ENCODE data around the gene ALDH3B2. TPM values are rescaled to one million over a fixed set of nuclear protein-coding genes. Genes with fewer than 3 reads are reported as not detected.
"Not testable (repeated sequence)": the region's sequence is repeated elsewhere in the genome, so short reads cannot be mapped to it uniquely, and the experiment has no call there.

The ALDH3B2 gene
- total RNA-seq, 2 experiments from 2014 or later: 1.5 to 8.0 TPM

DNA sequence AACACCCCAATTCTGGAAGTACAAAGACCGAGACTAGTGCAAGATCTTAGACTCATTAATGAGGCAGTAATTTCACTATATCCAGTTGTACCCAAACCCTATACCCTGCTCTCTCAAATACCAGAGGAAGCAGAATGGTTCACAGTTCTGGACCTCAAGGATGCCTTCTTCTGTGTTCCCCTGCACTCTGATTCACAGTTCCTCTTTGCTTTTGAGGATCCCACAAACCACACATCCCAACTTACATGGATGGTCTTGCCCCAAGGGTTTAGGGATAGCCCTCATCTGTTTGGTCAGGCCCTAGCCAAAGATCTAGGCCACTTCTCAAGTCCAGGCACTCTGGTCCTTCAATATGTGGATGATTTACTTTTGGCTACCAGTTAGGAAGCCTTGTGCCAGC lies 50.6 kb downstream of the ALDH3B2 start:
- H3K9me3 ChIP-seq (ENCODE audit: low read length); H4K20me1 ChIP-seq (ENCODE audit: insufficient read depth, low read length); intact Hi-C loops (cut with micrococcal nuclease; ENCODE audit: unreplicated experiment); H3K27ac ChIP-seq (ENCODE audit: low read depth, low read length, poor library complexity, severe bottlenecking); H3K4me2 ChIP-seq (ENCODE audit: low read length); H3K79me2 ChIP-seq (ENCODE audit: insufficient read depth, low read depth, low read length); H3K4me3 ChIP-seq (ENCODE audit: low read depth, low read length, poor library complexity, severe bottlenecking); DNase-seq (ENCODE audit: low spot score); H2AFZ ChIP-seq (ENCODE audit: low read length); CTCF ChIA-PET (ENCODE audit: unreplicated experiment); H3K9me2 ChIP-seq (ENCODE audit: insufficient read depth, low read length); POLR2A ChIA-PET; H3K4me1 ChIP-seq (ENCODE audit: insufficient read depth, low read length, poor library complexity, severe bottlenecking); BruUV-seq (replicated peaks); H3K36me3 ChIP-seq (ENCODE audit: insufficient read depth, low read length): not testable (repeated sequence)

DNA sequence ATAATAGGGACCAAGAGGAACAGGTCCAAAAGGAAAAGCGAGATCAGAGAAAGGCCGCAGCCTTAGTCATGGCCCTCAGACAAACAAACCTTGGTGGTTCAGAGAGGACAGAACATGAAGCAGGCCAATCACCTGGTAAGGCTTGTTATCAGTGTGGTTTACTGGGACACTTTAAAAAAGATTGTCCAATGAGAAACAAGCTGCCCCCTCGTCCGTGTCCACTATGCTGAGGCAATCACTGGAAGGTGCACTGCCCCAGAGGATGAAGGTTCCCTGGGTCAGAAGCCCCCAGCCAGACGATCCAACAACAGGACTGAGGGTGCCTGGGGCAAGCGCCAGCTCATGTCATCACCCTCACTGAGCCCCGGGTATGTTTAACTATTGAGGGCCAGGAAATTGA lies 51.5 kb downstream of the ALDH3B2 start:
- H3K36me3 ChIP-seq (ENCODE audit: insufficient read depth, low read length); H3K27ac ChIP-seq (ENCODE audit: low read depth, low read length, poor library complexity, severe bottlenecking); H3K4me2 ChIP-seq (ENCODE audit: low read length); H4K20me1 ChIP-seq (ENCODE audit: insufficient read depth, low read length); BruUV-seq (replicated peaks); H2AFZ ChIP-seq (ENCODE audit: low read length); CTCF ChIA-PET (ENCODE audit: unreplicated experiment); H3K79me2 ChIP-seq (ENCODE audit: insufficient read depth, low read depth, low read length); POLR2A ChIA-PET; H3K4me3 ChIP-seq (ENCODE audit: low read depth, low read length, poor library complexity, severe bottlenecking); H3K9me2 ChIP-seq (ENCODE audit: insufficient read depth, low read length); H3K9me3 ChIP-seq (ENCODE audit: low read length); DNase-seq (ENCODE audit: low spot score); intact Hi-C loops (cut with micrococcal nuclease; ENCODE audit: unreplicated experiment); H3K4me1 ChIP-seq (ENCODE audit: insufficient read depth, low read length, poor library complexity, severe bottlenecking): not testable (repeated sequence)

DNA sequence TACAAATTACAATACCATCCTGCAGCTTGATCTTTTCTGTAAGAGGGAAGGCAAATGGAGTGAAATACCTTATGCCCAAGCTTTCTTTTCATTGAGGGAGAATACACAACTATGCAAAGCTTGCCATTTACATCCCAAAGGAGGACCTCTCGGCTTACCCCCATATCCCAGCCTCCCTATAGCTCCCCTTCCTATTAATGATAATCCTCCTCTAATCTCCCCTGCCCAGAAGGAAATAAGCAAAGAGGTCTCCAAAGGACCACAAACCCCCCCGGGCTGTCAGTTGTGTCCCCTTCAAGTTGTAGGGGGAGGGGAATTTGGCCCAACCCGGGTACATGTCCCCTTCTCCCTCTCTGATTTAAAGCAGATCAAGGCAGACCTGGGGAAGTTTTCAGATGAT lies 52.5 kb downstream of the ALDH3B2 start:
- H3K4me1 ChIP-seq (ENCODE audit: insufficient read depth, low read length, poor library complexity, severe bottlenecking); BruUV-seq (replicated peaks); CTCF ChIA-PET (ENCODE audit: unreplicated experiment); H3K27ac ChIP-seq (ENCODE audit: low read depth, low read length, poor library complexity, severe bottlenecking); DNase-seq (ENCODE audit: low spot score); H3K4me2 ChIP-seq (ENCODE audit: low read length); H3K9me2 ChIP-seq (ENCODE audit: insufficient read depth, low read length); H3K36me3 ChIP-seq (ENCODE audit: insufficient read depth, low read length); H2AFZ ChIP-seq (ENCODE audit: low read length); H3K4me3 ChIP-seq (ENCODE audit: low read depth, low read length, poor library complexity, severe bottlenecking); intact Hi-C loops (cut with micrococcal nuclease; ENCODE audit: unreplicated experiment); H3K79me2 ChIP-seq (ENCODE audit: insufficient read depth, low read depth, low read length); POLR2A ChIA-PET; H3K9me3 ChIP-seq (ENCODE audit: low read length); H4K20me1 ChIP-seq (ENCODE audit: insufficient read depth, low read length): not testable (repeated sequence)

DNA sequence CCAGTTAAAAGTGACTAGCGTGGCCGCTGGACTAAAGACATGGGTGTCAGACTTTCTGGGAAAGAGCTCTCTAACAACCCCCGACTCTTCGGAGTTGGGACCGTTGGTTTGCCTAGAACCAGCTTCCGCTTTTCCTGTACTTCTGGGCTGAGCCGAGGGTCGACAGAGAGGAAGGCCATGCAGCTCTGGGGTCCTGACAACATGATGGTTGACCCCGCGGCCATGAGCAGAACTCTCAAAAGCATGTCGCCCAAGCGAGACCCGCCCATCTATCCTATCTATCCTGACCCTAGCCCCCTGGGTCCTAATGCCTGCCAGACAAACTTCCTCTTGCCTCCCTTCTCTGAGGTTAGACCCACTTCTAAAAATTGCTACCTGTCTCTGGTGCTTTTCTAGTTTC lies 53.8 kb downstream of the ALDH3B2 start:
- H3K9me2 ChIP-seq (ENCODE audit: insufficient read depth, low read length); H3K36me3 ChIP-seq (ENCODE audit: insufficient read depth, low read length); H3K79me2 ChIP-seq (ENCODE audit: insufficient read depth, low read depth, low read length); H3K27ac ChIP-seq (ENCODE audit: low read depth, low read length, poor library complexity, severe bottlenecking); DNase-seq (ENCODE audit: low spot score); H3K4me1 ChIP-seq (ENCODE audit: insufficient read depth, low read length, poor library complexity, severe bottlenecking); CTCF ChIA-PET (ENCODE audit: unreplicated experiment); BruUV-seq (replicated peaks); H3K4me3 ChIP-seq (ENCODE audit: low read depth, low read length, poor library complexity, severe bottlenecking); H2AFZ ChIP-seq (ENCODE audit: low read length); H3K4me2 ChIP-seq (ENCODE audit: low read length); intact Hi-C loops (cut with micrococcal nuclease; ENCODE audit: unreplicated experiment); H3K9me3 ChIP-seq (ENCODE audit: low read length); POLR2A ChIA-PET; H4K20me1 ChIP-seq (ENCODE audit: insufficient read depth, low read length): not testable (repeated sequence)

DNA sequence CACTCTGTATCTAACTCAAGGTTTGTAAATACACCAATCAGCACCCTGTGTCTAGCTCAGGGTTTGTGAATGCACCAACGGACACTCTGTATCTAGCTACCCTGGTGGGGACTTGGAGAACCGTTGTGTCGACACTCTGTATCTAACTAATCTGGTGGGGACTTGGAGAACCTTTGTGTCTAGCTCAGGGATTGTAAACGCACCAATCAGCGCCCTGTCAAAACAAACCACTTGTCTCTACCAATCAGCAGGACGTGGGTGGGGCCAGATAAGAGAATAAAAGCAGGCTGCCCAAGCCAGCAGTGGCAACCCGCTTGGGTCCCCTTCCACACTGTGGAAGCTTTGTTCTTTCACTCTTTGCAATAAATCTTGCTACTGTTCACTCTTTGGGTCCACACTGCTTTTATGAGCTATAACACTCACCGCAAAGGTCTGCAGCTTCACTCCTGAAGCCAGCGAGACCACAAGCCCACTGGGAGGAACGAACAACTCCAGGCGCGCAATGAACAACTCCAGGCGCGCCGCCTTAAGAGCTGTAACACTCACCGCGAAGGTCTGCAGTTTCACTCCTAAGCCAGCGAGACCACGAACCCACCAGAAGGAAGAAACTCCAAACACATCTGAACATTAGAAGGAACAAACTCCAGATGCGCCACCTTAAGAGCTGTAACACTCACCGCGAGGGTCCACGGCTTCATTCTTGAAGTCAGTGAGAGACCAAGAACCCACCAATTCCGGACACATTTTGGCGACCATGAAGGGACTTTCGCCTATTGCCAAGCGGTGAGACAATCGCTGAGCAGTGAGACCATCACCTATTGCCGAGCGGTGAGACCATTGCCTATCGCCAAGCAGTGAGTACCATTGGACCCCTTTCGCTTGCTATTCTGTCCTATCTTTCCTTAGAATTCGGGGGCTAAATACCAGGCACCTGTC lies 54.5 kb downstream of the ALDH3B2 start:
- POLR2A ChIA-PET: interaction anchor here (0.7 kb wide), 1 partner anchor 43 kb away, joined by 3 read pairs; no protein-coding TSS in a partner anchor
- H4K20me1 ChIP-seq (ENCODE audit: insufficient read depth, low read length); H3K9me2 ChIP-seq (ENCODE audit: insufficient read depth, low read length); H3K79me2 ChIP-seq (ENCODE audit: insufficient read depth, low read depth, low read length); H3K36me3 ChIP-seq (ENCODE audit: insufficient read depth, low read length); H3K27ac ChIP-seq (ENCODE audit: low read depth, low read length, poor library complexity, severe bottlenecking); BruUV-seq (replicated peaks); H3K4me3 ChIP-seq (ENCODE audit: low read depth, low read length, poor library complexity, severe bottlenecking); H2AFZ ChIP-seq (ENCODE audit: low read length); H3K4me2 ChIP-seq (ENCODE audit: low read length); intact Hi-C loops (cut with micrococcal nuclease; ENCODE audit: unreplicated experiment); DNase-seq (ENCODE audit: low spot score); H3K9me3 ChIP-seq (ENCODE audit: low read length); CTCF ChIA-PET (ENCODE audit: unreplicated experiment): not testable (repeated sequence)
- H3K4me1 ChIP-seq (ENCODE audit: insufficient read depth, low read length, poor library complexity, severe bottlenecking): peaks cover 11% of the 10 kb centered on the region

DNA sequence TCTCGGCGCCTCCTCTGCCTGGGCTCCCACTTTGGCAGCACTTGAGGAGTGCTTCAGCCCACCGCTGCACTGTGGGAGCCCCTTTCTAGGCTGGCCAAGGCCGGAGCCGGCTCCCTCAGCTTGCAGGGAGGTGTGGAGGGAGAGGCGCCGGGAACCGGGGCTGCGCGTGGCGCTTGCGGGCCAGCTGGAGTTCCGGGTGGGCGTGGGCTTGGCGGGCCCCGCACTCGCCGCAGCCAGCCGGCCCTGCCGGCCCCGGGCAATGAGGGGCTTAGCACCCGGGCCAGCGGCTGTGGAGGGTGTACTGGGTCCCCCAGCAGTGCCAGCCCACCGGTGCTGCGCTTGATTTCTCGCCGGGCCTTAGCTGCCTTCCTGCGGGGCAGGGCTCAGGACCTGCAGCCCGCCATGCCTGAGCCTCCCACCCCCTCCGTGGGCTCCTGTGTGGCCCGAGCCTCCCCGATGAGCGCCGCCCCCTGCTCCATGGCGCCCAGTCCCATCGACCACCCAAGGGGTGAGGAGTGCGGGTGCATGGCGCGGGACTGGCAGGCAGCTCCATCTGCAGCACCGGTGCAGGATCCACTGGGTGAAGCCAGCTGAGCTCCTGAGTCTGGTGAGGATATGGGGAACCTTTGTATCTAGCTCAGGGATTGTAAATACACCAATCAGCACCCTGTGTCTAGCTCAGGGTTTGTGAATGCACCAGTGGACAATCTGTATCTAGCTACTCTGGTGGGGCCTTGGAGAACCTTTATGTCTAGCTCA lies 55.3 kb downstream of the ALDH3B2 start:
- BruUV-seq (replicated peaks); H3K36me3 ChIP-seq (ENCODE audit: insufficient read depth, low read length); H4K20me1 ChIP-seq (ENCODE audit: insufficient read depth, low read length); H3K9me3 ChIP-seq (ENCODE audit: low read length); intact Hi-C loops (cut with micrococcal nuclease; ENCODE audit: unreplicated experiment); H2AFZ ChIP-seq (ENCODE audit: low read length); H3K27ac ChIP-seq (ENCODE audit: low read depth, low read length, poor library complexity, severe bottlenecking); H3K4me2 ChIP-seq (ENCODE audit: low read length); H3K9me2 ChIP-seq (ENCODE audit: insufficient read depth, low read length); DNase-seq (ENCODE audit: low spot score); CTCF ChIA-PET (ENCODE audit: unreplicated experiment); H3K79me2 ChIP-seq (ENCODE audit: insufficient read depth, low read depth, low read length); POLR2A ChIA-PET; H3K4me3 ChIP-seq (ENCODE audit: low read depth, low read length, poor library complexity, severe bottlenecking): not testable (repeated sequence)
- H3K4me1 ChIP-seq (ENCODE audit: insufficient read depth, low read length, poor library complexity, severe bottlenecking): peaks cover 19% of the 10 kb centered on the region

All from OCI-LY7 (cell line).